Fibroblast of skin of back (primary cell): ENCODE measurements around the gene TRMT1.
A peak's percentile ranks its signal among the peaks of the same experiment; 100 is the strongest.

Experiments
- DNase-seq: peaks from one replicate; pipeline ENCODE4 v3.0.0-alpha.2; 2013

The TRMT1 gene

GRCh38 chr19:13089857-13090507 is 26.6 kb downstream of the TRMT1 start:
- DNase-seq: no peak

DNA sequence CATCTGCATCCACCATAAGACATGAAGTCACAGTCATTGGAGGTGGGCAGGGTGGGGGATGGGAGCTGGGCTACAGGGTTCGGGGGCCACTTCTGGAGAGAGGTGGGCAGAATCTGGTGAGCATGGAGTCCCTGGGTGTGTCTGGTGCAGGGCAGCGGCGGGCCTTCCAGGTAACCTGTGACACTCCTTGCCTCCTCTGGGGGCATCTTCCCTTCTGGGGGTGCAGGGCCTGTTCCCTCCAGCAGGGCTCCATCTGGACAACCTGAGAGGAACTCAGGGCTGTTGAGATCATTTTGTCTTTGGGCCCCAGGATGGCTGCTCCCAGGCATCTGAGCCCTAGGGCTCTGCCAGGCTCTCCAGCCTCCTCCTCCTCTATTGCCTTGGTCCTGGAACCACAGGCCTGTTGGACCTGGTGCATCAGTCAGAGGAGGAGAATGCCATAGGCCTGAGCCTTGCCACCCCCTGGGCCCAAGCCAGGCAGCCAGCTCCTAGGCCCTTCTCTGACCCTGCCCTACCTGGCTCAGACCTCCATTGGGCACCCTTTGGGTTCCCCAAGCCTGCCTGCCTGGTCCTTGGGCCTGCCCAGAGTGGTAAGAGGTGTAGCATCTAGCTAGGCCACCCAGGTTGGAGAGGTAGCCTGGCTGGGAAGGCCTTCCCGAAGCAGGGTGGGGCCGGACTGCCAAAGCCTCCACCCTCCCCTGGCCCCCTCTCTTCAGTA is 27.2 kb downstream of the TRMT1 start:
- DNase-seq: no peak

GRCh38 chr19:13087795-13088537 is 28.6 kb downstream of the TRMT1 start:
- no peak for DNase-seq

GRCh38 chr19:13087295-13087694 is 29.2 kb downstream of the TRMT1 start:
- DNase-seq: no peak

GRCh38 chr19:13086341-13086740 is 30.2 kb downstream of the TRMT1 start:
- no peak for DNase-seq

GRCh38 chr19:13085666-13086065 is 30.9 kb downstream of the TRMT1 start:
- no peak for DNase-seq

DNA sequence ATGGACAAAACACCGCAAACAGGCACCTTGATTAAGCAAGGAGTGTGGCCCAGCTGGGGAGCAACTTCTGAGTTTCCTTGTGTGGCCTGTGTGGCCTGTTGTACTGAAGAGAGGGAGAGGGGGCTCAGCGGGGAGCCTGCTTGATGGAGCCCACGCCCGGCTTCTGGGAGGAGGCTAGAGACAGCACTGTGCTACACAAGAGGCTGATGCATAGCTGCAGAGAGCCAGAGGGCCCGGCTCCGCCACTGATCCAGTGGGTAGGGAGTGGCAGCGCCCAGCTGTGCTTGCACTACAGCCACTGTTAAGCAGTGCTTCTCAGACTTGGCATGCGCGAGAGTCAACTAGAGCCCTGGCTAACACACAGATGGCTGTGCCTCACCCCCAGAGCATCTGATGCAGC is 32.9 kb downstream of the TRMT1 start:
- peak; percentile 31 for DNase-seq

DNA sequence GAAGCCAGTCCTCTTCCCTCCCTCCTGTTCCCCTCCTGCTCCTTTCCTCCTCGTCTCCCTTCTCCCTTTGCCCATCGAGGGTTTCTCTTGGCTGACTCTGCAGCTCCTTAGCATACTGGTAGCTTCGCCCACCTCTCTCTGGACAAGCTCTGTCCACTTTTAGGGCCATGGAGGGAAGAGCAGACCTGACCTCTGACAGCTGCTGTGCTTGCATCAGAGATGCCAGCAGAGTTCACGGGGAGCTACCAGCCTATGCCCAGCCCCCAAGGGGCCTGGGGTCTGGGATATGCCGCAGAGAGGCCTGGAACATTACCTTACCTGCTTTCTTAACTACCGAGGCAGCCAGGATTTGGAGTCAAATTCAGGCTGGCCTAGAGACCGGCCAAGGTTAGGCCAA is 33.5 kb downstream of the TRMT1 start:
- no peak for DNase-seq

DNA sequence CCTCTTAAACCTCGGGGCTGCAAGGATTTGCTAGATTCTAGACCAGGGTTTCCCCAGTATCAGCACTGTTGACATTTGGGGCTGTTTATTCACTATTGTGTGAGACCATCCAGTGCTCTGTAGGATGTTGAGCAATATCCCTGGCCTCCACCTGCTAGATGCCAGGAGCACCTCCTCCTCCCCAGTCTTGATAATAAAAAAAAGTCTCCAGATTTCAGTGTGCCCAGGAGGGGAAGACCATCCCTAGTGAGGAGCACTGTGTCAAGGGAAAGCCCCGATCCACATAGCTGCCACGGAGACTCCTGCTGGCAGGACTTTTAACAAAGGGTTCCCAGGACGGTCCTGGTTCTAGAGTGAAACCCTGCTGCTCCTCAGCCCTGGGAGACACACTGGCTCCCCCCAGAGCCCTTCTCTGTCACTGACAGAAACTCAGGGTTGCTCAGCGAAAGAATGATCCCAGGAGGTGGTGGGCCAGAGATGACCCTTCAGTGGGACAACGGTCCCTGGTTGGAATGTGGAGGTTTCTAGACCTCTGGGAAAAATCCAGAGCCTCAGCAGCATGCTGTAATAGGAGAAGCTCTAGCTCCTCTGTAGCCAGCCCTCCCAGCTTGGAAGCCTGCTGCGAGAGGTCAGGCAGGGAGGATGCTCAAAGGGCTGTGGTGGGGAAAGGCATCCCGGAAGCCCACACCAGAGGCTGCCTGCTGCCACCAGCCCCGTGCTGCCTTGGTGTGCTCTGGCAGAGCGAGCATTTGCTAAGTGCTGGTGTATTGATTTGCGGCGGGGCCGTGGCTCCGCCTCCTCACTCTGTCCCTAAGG is 34.1 kb downstream of the TRMT1 start:
- DNase-seq: peak; percentile 92

GRCh38 chr19:13079542-13079986 is 37.0 kb downstream of the TRMT1 start:
- peak; percentile 58 for DNase-seq

DNA sequence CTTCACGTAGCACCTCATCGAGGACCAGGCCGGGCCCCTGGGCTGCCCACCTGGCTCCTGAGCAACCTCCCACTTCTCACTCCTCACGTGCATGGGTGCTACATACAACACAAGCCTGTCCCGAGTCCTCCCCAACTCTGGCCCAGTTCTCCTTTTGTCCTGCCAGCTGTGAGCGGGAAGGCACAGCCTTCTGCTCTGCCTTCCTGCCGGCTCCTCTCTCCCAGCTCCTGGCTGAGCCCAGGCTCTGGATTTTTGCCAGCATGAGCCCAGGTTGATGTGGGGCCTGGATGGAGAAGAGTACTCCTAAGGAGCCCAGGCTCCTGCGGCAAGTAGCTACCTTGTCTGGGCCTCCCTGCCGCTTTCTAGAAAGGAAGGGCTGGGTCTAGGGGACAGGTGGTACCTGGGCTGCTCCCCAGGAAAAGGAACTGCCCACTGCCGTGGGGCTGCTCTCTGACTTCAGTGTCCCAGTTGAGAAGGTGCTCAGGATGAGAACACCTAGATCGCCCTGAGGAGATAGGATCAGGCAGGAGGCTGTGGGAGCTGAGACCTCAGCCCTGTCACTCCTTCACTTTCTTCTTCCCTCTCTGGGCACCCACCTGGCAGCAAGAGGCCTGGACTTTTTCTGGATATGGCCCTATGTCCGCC is 37.5 kb downstream of the TRMT1 start:
- no peak for DNase-seq

DNA sequence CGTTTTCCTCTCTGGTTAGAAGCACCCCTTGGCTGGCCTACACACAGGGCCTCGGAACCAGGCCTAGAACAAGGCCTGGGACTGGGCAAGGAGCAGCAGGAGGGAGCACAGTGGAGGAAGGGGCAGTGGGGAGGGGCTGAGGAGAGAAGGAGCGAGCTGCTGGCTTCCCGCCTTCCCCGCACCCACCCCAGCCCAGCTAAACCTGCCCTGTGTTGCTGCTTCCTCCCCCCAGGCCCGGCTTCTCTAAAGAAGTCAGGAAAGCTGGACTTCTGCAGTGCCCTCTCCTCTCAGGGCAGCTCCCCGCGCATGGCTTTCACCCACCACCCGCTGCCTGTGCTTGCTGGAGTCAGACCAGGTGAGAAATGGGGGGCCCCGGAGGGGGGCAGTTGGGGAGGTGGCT is 38.2 kb downstream of the TRMT1 start:
- no peak for DNase-seq

GRCh38 chr19:13077240-13077639 is 39.3 kb downstream of the TRMT1 start:
- DNase-seq: no peak

DNA sequence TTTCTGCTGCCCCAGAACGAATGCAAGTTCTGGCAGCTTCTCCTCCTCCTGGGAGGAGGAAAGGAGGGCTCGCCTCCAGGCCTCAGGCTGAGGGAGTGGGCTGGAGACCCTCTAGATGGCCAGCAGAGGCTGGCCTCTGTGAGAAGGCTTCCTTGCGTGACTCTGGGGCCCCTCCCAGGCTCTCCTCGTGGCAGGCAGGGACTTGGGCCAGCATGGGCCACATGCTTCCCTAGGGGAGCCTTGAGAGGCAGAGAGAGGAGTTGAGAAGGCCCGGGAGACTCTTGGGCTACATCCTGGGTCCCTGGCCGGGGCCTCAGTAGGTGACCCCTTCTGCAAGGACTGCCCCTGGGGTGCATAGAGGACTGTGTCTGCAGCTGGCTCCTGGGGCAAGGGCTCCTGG is 39.8 kb downstream of the TRMT1 start:
- no peak for DNase-seq

GRCh38 chr19:13076320-13076719 is 40.2 kb downstream of the TRMT1 start:
- no peak for DNase-seq

- no peak for DNase-seq
Measured at GRCh38 chr19:13074378-13074777, 42.2 kb downstream of the TRMT1 start.

- no peak for DNase-seq
Measured at GRCh38 chr19:13073263-13073662, 43.3 kb downstream of the TRMT1 start.

DNA sequence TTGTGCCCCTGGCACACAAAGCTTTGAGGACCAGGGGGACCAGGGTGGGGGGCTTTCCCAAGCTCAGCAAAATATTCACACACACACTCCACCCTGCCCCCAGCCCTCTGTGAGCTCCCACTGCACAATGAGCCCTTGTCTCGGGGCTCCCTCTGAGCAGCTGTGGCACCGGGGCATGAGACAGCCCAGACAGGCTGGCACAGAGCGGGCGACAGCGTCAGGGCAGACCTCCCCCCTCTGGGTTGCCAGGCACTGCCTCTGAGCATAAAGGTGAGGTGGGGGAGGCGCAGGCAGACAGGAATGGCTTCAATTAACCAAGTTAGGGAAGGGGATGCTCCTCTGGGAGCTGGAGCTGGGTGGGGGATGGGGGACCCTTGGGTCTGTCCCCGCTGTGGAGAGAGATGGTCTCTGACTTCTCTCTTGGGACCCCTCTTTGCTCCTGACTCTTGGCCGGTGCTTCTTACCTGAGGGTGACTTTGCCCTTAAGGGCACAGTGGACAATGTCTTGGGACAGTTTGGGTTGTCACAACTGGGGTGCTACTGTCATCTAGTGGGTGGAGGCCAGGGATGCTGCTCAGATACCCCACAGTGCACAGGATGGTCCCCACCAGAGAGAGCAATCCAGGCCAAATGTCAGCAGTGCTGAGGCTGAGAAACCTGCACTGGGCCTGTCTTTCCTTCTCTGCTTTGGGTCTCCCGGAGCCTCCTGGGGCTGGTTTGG is 44.2 kb downstream of the TRMT1 start:
- DNase-seq: no peak

- no peak for DNase-seq
Measured at GRCh38 chr19:13071444-13072187, 44.9 kb downstream of the TRMT1 start.

DNA sequence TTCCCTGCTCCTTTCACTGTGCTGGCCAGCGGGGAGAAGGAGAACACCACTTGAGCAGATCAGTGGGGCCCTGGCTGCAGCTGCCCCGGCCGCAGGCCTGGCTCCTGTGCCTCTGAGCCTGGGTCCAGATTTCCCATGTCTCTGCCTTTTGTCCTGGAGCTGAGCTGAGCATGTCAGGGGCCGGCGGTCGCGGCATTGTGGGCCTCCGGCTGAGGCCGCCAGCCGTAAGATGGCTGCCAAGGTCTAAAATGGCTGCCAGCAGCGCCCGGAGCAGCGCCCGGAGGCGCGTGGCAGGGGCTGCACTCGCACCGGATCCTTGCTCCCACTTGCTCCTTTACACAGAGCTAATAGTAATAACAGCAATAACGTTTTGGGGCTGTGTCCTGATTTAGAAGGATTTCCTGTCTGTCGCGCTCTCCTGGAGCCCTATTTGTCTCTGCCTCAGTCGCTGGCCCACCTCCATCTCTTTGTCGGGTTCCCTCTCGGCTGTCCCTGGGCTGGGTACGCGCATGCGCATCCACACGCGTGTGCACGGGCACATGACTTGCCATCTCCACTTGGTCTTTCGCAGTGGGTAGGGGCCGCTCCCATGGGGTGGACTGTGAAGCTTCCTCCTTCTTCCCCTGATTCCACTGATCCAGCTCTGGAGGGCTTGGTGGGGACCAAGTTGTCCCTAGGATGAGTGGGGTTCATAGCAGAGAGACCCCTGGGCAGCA is 46.0 kb downstream of the TRMT1 start:
- DNase-seq: no peak
